ENCODE data around the gene FAIM2. TPM values are rescaled to one million over a fixed set of nuclear protein-coding genes. Genes with fewer than 3 reads are reported as not detected.

FAIM2 gene
- total RNA-seq, 1 donor from 2014 or later: not detected

GRCh38 chr12:49871263-49871561 lies 32.5 kb downstream of the FAIM2 start:
- TF ChIP-seq, protein P1, sequence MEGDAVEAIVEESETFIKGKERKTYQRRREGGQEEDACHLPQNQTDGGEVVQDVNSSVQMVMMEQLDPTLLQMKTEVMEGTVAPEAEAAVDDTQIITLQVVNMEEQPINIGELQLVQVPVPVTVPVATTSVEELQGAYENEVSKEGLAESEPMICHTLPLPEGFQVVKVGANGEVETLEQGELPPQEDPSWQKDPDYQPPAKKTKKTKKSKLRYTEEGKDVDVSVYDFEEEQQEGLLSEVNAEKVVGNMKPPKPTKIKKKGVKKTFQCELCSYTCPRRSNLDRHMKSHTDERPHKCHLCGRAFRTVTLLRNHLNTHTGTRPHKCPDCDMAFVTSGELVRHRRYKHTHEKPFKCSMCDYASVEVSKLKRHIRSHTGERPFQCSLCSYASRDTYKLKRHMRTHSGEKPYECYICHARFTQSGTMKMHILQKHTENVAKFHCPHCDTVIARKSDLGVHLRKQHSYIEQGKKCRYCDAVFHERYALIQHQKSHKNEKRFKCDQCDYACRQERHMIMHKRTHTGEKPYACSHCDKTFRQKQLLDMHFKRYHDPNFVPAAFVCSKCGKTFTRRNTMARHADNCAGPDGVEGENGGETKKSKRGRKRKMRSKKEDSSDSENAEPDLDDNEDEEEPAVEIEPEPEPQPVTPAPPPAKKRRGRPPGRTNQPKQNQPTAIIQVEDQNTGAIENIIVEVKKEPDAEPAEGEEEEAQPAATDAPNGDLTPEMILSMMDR (IDR thresholded peaks at IDR 0.05; ENCODE audit: insufficient read depth, low read length, poor library complexity, severe bottlenecking): no peak
- DNase-seq (ENCODE audit: low read depth): no peak
- H3K4me3 ChIP-seq (ENCODE audit: low read depth, low read length): no peak overlapping the region
- peaks cover 14% of the 10 kb centered on the region for H3K27me3 ChIP-seq (ENCODE audit: control insufficient read depth, insufficient read depth, low read length)
- no peaks in the 10 kb centered on the region for H3K36me3 ChIP-seq (ENCODE audit: control insufficient read depth, insufficient read depth, low read length)

DNA sequence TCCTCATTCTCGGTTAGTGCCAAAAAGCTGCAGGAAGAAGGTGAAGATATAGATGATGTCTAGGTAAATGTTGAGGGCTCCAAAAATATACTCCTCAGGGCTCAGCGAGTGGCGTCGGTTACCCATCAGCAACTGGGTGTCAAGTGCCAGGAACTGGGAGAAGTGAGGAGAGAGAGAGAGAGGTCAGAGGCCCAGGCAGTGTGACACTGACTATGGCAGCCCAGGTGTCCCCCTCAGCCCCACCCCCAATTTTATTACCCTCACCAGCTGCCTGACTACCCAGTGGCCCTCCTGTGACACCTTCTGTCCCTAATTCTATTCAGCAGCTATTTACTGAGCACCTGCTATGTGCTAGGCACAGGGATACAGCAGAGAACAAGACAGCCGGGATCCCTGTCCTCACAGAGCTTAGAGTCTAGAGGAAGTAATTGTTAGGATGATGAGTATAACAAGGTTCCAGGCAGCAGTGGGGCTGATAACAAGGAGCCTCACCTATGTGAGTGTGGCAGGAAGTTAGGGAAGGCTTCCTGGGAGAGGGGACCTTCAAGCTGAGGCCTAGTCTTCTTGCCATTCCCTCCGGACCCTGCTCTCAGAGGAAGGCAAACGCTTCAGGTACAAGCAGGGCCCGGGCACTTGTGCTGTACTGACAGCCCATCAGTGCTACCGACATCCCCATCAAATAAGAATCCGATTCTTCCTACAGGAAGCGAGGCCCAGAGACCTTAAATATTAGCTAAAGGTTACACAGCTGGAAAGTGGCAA lies 33.0 kb downstream of the FAIM2 start:
- peaks cover 15% of the 10 kb centered on the region for H3K27me3 ChIP-seq (ENCODE audit: control insufficient read depth, insufficient read depth, low read length)
- TF ChIP-seq, protein P1 (IDR thresholded peaks at IDR 0.05; ENCODE audit: insufficient read depth, low read length, poor library complexity, severe bottlenecking): no peak
- H3K4me3 ChIP-seq (ENCODE audit: low read depth, low read length): no peak overlapping the region
- DNase-seq (ENCODE audit: low read depth): no peak
- H3K36me3 ChIP-seq (ENCODE audit: control insufficient read depth, insufficient read depth, low read length): no peaks in the 10 kb centered on the region

- no peak for DNase-seq (ENCODE audit: low read depth)
- Histone ChIP-seq H3K4me3 (ENCODE audit: low read depth, low read length) (no peak overlapping the region), H3K36me3 (ENCODE audit: control insufficient read depth, insufficient read depth, low read length) (no peaks in the 10 kb centered on the region), H3K27me3 (ENCODE audit: control insufficient read depth, insufficient read depth, low read length) (peaks cover 22% of the 10 kb centered on the region)
- TF ChIP-seq, protein P1 (IDR thresholded peaks at IDR 0.05; ENCODE audit: insufficient read depth, low read length, poor library complexity, severe bottlenecking): no peak
Measured at GRCh38 chr12:49869816-49870500, 33.7 kb downstream of the FAIM2 start.

GRCh38 chr12:49868952-49869815 lies 34.5 kb downstream of the FAIM2 start:
- TF ChIP-seq, protein P1 (IDR thresholded peaks at IDR 0.05; ENCODE audit: insufficient read depth, low read length, poor library complexity, severe bottlenecking): no peak
- H3K36me3 ChIP-seq (ENCODE audit: control insufficient read depth, insufficient read depth, low read length): no peaks in the 10 kb centered on the region
- peaks cover 25% of the 10 kb centered on the region for H3K27me3 ChIP-seq (ENCODE audit: control insufficient read depth, insufficient read depth, low read length)
- peak; percentile 50 for DNase-seq (ENCODE audit: low read depth)
- no peak overlapping the region for H3K4me3 ChIP-seq (ENCODE audit: low read depth, low read length)

- Histone ChIP-seq H3K27me3 (ENCODE audit: control insufficient read depth, insufficient read depth, low read length) (peaks cover 24% of the 10 kb centered on the region), H3K36me3 (ENCODE audit: control insufficient read depth, insufficient read depth, low read length) (no peaks in the 10 kb centered on the region), H3K4me3 (ENCODE audit: low read depth, low read length) (no peak overlapping the region)
- DNase-seq (ENCODE audit: low read depth): no peak
- TF ChIP-seq, protein P1 (IDR thresholded peaks at IDR 0.05; ENCODE audit: insufficient read depth, low read length, poor library complexity, severe bottlenecking): no peak
Measured at GRCh38 chr12:49868449-49868848, 35.3 kb downstream of the FAIM2 start.

Data from kidney epithelial cell (primary cell).